Stomach smooth muscle (tissue), 2 donors: ENCODE results near the gene RASGRP2.

ENCODE experiments used
- H3K27ac ChIP-seq: one replicate; pipeline ENCODE4 v1.7.0; 2013; ENCODE audit warnings: mild to moderate bottlenecking, low read length, inconsistent platforms
- H3K27me3 ChIP-seq, 2 donors: one replicate each; pipeline ENCODE4 v1.7.0; 2013; ENCODE audit warnings: low read length in 2 of 2; ENCODE audit not compliant: insufficient read depth in 2 of 2, control insufficient read depth in 1 of 2
- H3K36me3 ChIP-seq, 2 donors: one replicate each; pipeline ENCODE4 v1.7.0; 2013; ENCODE audit warnings: low read length in 2 of 2; ENCODE audit not compliant: control insufficient read depth in 2 of 2, insufficient read depth in 2 of 2
- H3K4me1 ChIP-seq: one replicate; pipeline ENCODE4 v1.7.0; 2013; ENCODE audit warnings: low read length; ENCODE audit not compliant: control insufficient read depth, insufficient read depth
- H3K4me3 ChIP-seq, 2 donors: one replicate each; pipeline ENCODE4 v1.7.0; 2013; ENCODE audit warnings: low read length in 2 of 2
- H3K9ac ChIP-seq, 2 donors: one replicate each; pipeline ENCODE4 v1.7.0; 2013; ENCODE audit warnings: low read length in 2 of 2, mild to moderate bottlenecking in 1 of 2
- H3K9me3 ChIP-seq, 2 donors: one replicate each; pipeline ENCODE4 v1.7.0; 2013; ENCODE audit warnings: low read length in 2 of 2; ENCODE audit not compliant: control insufficient read depth in 2 of 2
- donor health status: healthy.
- donor health status: Pancreatic carcinoma.

The RASGRP2 gene

GRCh38 chr11:64735725-64736259, 8.2 kb downstream of the RASGRP2 start:
- Histone ChIP-seq H3K9me3 (no peaks in the 10 kb centered on the region), H3K27ac (no peak overlapping the region), H3K4me1 (no peaks in the 10 kb centered on the region), H3K9ac (no peak overlapping the region), H3K36me3 (peaks cover 23 to 25% of the 10 kb centered on the region in 2 donors), H3K4me3 (no peak overlapping the region), H3K27me3 (no peaks in the 10 kb centered on the region)

DNA sequence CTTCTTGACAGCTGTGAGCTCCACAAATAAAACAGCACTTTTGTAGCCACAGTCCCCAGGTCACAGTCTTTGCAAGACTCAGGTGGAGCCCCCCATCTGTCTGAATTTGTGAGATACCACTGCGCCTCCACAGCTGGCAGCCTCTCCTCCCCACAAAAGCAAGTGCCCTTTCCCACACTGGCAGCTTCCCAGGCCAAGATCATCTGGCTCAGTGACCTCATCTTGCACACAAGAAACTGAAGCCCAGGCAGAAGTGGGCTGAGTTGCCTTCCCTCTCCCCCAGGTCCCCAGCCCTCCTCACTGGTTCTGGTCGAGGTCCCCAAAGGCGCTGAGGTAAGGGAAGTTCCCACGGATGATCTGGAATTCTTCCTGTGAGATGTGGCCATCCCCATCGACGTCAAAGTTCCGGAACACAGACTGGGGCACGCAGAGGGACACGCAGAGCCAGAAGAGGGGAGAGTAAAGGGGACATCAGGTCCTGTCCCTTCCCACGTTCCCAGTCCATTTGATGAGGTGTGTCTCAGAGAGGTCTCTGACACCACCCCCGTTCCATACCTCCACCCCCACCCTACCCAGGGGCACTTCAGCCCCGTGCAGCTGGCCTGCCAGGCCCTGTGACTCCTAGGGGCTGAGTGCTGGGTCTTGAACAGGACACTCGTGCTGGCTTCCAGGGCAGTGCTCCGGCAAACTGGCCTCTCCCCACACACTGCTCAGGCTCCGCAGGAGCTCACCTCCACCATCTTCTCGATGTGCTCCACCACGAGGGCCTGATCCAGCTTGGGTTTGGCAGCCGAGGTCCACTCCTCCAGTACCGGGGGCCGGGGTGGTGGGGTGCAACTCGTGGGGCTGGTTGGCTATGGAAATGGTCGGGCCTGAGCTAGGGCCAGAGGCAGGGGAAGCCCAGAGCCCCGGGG, 8.9 kb downstream of the RASGRP2 start:
- Histone ChIP-seq H3K9me3 (no peaks in the 10 kb centered on the region), H3K9ac (no peak overlapping the region), H3K4me3 (no peak overlapping the region), H3K4me1 (peaks cover 3% of the 10 kb centered on the region), H3K36me3 (peaks cover 28 to 30% of the 10 kb centered on the region in 2 donors), H3K27ac (no peak overlapping the region), H3K27me3 (no peaks in the 10 kb centered on the region)

- no peak overlapping the region for H3K9ac ChIP-seq
- peaks cover 31 to 33% of the 10 kb centered on the region in 2 donors for H3K36me3 ChIP-seq
- no peaks in the 10 kb centered on the region for H3K9me3 ChIP-seq
- H3K4me1 ChIP-seq, result peaks cover 5% of the 10 kb centered on the region
- H3K27ac ChIP-seq, result no peak overlapping the region
- no peaks in the 10 kb centered on the region for H3K27me3 ChIP-seq
- H3K4me3 ChIP-seq, result no peak overlapping the region
Measured at GRCh38 chr11:64731601-64732000, 12.3 kb downstream of the RASGRP2 start.

GRCh38 chr11:64729851-64730382, 14.0 kb downstream of the RASGRP2 start:
- peaks cover 5% of the 10 kb centered on the region for H3K4me1 ChIP-seq
- H3K27me3 ChIP-seq, result no peaks in the 10 kb centered on the region
- H3K4me3 ChIP-seq, result no peak overlapping the region
- no peaks in the 10 kb centered on the region for H3K9me3 ChIP-seq
- no peak overlapping the region for H3K27ac ChIP-seq
- H3K36me3 ChIP-seq, result peaks cover 21 to 24% of the 10 kb centered on the region in 2 donors
- no peak overlapping the region for H3K9ac ChIP-seq

- Histone ChIP-seq H3K27me3 (no peaks in the 10 kb centered on the region), H3K4me1 (peaks cover 5% of the 10 kb centered on the region), H3K27ac (no peak overlapping the region), H3K4me3 (no peak overlapping the region), H3K9ac (no peak overlapping the region), H3K9me3 (no peaks in the 10 kb centered on the region), H3K36me3 (peaks cover 18 to 19% of the 10 kb centered on the region in 2 donors)
Measured at GRCh38 chr11:64728757-64729365, 15.1 kb downstream of the RASGRP2 start.

- H3K27ac ChIP-seq, result no peak overlapping the region
- H3K9me3 ChIP-seq, result no peaks in the 10 kb centered on the region
- peaks cover 2 to 5% of the 10 kb centered on the region in 2 donors for H3K27me3 ChIP-seq
- H3K4me3 ChIP-seq, result no peak overlapping the region
- H3K4me1 ChIP-seq, result peaks cover 10% of the 10 kb centered on the region
- no peak overlapping the region for H3K9ac ChIP-seq
- H3K36me3 ChIP-seq, result peaks cover 14 to 19% of the 10 kb centered on the region in 2 donors
Measured at GRCh38 chr11:64726867-64727530, 16.9 kb downstream of the RASGRP2 start.

- Histone ChIP-seq H3K36me3 (peaks cover 8 to 13% of the 10 kb centered on the region in 2 donors), H3K4me1 (peaks cover 10% of the 10 kb centered on the region), H3K27me3 (peaks cover 2 to 8% of the 10 kb centered on the region in 2 donors), H3K4me3 (no peak overlapping the region), H3K27ac (no peak overlapping the region), H3K9ac (no peak overlapping the region), H3K9me3 (no peaks in the 10 kb centered on the region)
Measured at GRCh38 chr11:64726211-64726641, 17.7 kb downstream of the RASGRP2 start.

DNA sequence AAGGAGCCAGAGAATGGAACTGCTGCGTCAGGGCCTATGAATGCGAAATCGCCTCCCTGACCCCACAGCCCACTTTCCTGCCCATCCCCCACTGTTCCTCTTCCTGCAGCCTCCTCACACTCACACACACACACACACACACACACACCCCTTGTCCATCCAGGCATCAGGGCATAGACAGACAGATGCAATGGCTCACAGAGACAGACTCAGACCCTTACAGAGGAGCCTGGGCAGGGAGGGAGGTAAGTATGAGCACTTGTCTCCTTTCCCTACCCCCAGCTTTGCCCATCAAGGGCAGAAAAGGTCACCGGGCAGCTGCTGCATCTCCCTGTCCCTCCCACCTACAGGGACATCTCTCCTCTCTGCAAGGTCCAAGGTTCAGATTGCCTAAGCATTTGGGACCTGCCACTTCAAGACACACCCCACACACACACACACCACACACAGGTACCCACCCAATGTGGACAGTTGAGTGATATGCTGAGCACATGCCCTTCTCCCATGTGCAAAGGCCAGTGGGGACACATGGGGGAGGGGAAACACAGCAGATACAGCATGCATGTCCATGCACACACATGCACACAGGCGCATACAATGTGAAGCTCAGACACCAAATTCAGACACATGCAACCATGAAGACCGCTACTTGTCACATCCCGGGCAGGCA, 18.9 kb downstream of the RASGRP2 start:
- Histone ChIP-seq H3K27me3 (peaks cover 6 to 14% of the 10 kb centered on the region in 2 donors), H3K36me3 (peaks cover 4 to 8% of the 10 kb centered on the region in 2 donors), H3K4me1 (peaks cover 7% of the 10 kb centered on the region), H3K9ac (no peak overlapping the region), H3K4me3 (no peak overlapping the region), H3K9me3 (no peaks in the 10 kb centered on the region), H3K27ac (no peak overlapping the region)

- Histone ChIP-seq H3K27ac (no peak overlapping the region), H3K36me3 (peaks cover 4 to 8% of the 10 kb centered on the region in 2 donors), H3K9ac (no peak overlapping the region), H3K4me1 (peaks cover 5% of the 10 kb centered on the region), H3K27me3 (peaks cover 12 to 20% of the 10 kb centered on the region in 2 donors), H3K9me3 (no peaks in the 10 kb centered on the region), H3K4me3 (no peak overlapping the region)
Measured at GRCh38 chr11:64723907-64724862, 19.8 kb downstream of the RASGRP2 start.
